Measurements from ENCODE around the gene PRMT7. TPM values are rescaled to one million over a fixed set of nuclear protein-coding genes. Genes with fewer than 3 reads are reported as not detected.
A peak's percentile ranks its signal among the peaks of the same experiment; 100 is the strongest.

PRMT7 gene
- total RNA-seq, 1 donor from 2014 or later, result 28.9 TPM

- no peak for ATAC-seq
- intact Hi-C loops (cut with DNase I), result loop anchor here (5.0 kb wide), 1 partner anchor 36 kb away; the partner anchor contains the start of gene SLC7A6
- DNase-seq (ENCODE audit: missing footprints), result no peak
Measured at GRCh38 chr16:68297908-68298307, 12.9 kb upstream of the PRMT7 start.

- intact Hi-C loops (cut with DNase I), result loop anchor here (5.0 kb wide), 1 partner anchor 36 kb away; the partner anchor contains the start of gene SLC7A6
- no peak for ATAC-seq
- DNase-seq (ENCODE audit: missing footprints), result no peak
Measured at GRCh38 chr16:68298312-68298711, 12.5 kb upstream of the PRMT7 start.

DNA sequence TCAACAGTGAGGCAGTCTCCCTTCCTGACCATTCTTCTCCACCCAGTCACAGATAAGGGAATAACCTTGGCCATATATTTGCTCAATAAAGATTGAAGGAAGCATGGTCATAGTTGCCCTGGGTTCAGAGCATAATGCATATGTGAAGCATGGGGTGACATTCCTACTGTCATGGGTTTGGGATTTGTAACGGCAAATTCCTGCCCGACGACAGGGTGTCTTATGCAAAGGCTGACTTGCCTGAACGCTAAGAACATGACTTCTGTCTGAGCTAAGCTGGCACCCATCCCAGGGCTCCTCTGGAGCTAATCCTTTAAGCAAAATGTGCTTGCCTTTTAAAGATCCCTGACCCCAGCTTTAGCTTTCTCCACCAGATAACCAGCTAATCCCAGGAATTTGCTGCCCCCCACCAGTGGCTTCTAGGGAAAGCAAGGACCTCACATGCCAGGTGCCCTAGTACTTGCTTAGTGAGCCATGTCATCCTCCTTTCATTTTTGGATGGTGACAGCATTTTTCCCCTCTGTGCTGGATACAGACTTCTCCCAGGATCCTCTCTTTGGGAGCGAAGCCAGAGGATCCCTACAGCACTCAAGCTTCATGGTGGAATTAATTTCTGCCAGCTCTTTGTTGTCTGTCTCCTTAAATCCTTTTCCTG, 11.8 kb upstream of the PRMT7 start:
- ATAC-seq, result peak; percentile 33
- intact Hi-C loops (cut with DNase I), result loop anchor here (5.0 kb wide), 1 partner anchor 37 kb away; the partner anchor contains the start of gene SLC7A6
- DNase-seq (ENCODE audit: missing footprints), result no peak

- intact Hi-C loops (cut with DNase I), result loop anchor here (5.0 kb wide), 1 partner anchor 38 kb away; the partner anchor contains the start of gene SLC7A6
- ATAC-seq (no peak), DNase-seq (ENCODE audit: missing footprints) (no peak)
Measured at GRCh38 chr16:68299571-68300453, 11.0 kb upstream of the PRMT7 start.

- intact Hi-C loops (cut with DNase I), result no loop called here
- ATAC-seq, result no peak
- no peak for DNase-seq (ENCODE audit: missing footprints)
Measured at GRCh38 chr16:68300734-68301459, 9.9 kb upstream of the PRMT7 start.

DNA sequence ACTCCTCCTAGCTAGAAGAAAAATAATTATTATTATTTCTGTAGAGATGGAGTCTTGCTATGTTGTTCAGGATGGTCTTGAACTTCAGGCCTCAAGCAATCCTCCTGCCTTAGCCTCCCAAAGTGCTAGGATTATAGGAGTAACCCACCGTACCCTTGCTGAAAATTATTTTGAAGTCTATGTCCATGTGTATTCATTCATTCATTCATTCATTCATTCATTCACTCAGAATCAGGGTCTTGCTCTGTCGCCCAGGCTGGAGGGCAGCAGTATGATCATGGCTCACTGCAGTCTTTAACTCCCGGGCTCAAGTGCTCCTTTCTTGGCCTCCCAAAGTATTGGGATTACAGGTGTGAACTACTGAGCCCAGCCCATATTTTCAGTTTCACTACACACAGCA, 4.2 kb upstream of the PRMT7 start:
- ATAC-seq, result no peak
- DNase-seq (ENCODE audit: missing footprints), result no peak
- intact Hi-C loops (cut with DNase I), result no loop called here

DNA sequence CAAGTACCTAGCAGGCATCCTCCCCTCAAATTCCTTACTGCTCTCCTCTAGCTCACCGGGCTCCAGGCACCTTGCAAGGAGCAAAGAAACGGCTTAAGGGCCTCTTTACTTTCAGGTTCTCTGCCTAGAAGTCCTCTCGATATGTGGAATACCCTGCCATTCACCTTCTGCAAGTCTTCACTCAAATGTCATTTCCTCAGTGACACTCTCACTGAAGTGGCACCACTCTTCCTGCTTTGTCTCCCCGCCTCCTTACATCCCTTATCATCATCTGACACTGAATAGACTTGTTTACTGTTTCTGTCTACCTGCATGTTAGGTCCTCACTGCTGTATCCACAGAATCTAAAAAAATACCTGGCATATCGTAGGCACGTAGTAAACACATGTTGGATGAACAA, 1.0 kb upstream of the PRMT7 start:
- DNase-seq (ENCODE audit: missing footprints), result no peak
- ATAC-seq, result no peak
- intact Hi-C loops (cut with DNase I), result loop anchor here (2.0 to 5.0 kb wide), 2 partner anchors 45 to 62 kb away; partner anchors contain the start of genes PLA2G15 and SLC7A6

- intact Hi-C loops (cut with DNase I), result loop anchor here (2.0 to 5.0 kb wide), 2 partner anchors 46 to 63 kb away; partner anchors contain the start of genes PLA2G15 and SLC7A6
- ATAC-seq (peak; percentile 29), DNase-seq (ENCODE audit: missing footprints) (peak; percentile 74)
Measured at GRCh38 chr16:68310437-68310773, 414 bp upstream of the PRMT7 start.

DNA sequence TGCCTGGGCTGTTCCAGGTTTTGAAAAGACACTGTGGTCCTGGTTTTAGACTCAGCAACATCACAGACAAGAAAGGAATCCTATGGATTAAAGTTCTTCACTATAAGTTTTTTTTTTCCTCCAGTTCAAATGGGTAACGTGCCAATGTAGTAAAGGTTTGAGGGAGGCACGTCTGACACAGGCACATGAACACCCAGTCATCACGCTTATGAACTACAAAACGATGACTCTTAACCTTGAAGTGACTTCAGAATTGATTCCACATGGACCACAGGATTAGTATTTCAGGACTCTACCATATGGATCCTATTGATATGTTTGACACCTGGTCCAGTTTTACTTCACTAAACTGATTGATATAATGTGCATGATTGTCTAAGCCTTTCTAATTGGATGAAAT, 2.3 kb downstream of the PRMT7 start:
- intact Hi-C loops (cut with DNase I), result loop anchor here (5.0 kb wide), 1 partner anchor 66 kb away; the partner anchor contains the start of gene PLA2G15
- DNase-seq (ENCODE audit: missing footprints), result no peak
- ATAC-seq, result no peak

- ATAC-seq (no peak), DNase-seq (ENCODE audit: missing footprints) (no peak)
- intact Hi-C loops (cut with DNase I), result no loop called here
Measured at GRCh38 chr16:68319185-68319908, 8.5 kb downstream of the PRMT7 start.

DNA sequence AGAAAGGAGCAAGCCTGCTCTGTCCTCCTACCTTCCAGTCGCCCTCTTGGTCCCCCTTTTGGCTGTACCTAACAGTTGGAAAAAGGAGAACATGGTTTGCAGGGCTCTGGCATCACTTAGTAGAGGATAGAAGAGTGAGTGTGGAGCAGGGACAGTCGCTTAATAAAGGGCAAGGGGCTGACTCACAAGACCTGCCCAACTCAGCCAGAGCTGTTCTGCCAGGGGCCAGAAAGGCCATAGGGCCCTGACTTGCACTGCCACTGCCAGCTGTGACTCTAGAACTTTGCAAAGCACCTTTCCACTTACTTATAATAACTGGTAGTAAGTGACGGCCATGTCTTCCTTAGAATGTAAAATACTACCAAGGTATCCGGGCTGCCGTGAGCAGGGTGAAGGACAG, 13.5 kb downstream of the PRMT7 start:
- DNase-seq (ENCODE audit: missing footprints), result no peak
- intact Hi-C loops (cut with DNase I), result no loop called here

GRCh38 chr16:68324780-68325357, 14.1 kb downstream of the PRMT7 start:
- ATAC-seq (no peak), DNase-seq (ENCODE audit: missing footprints) (no peak)
- intact Hi-C loops (cut with DNase I), result no loop called here

More for the DNA sequence above, 13.5 kb downstream of the PRMT7 start:
- no peak for ATAC-seq

- intact Hi-C loops (cut with DNase I), result loop anchor here (1.0 kb wide), 2 partner anchors 67 to 89 kb away; no protein-coding TSS in a partner anchor
- ATAC-seq, result peak; percentile 92
Measured at GRCh38 chr16:68328151-68328859, 17.5 kb downstream of the PRMT7 start.

GRCh38 chr16:68328860-68329390, 18.1 kb downstream of the PRMT7 start:
- intact Hi-C loops (cut with DNase I), result loop anchor here (1.0 kb wide), 2 partner anchors 68 to 90 kb away; no protein-coding TSS in a partner anchor
- DNase-seq (ENCODE audit: missing footprints) (no peak), ATAC-seq (no peak)

More at GRCh38 chr16:68328151-68328859, 17.5 kb downstream of the PRMT7 start:
- DNase-seq (ENCODE audit: missing footprints), result peak; percentile 88

DNA sequence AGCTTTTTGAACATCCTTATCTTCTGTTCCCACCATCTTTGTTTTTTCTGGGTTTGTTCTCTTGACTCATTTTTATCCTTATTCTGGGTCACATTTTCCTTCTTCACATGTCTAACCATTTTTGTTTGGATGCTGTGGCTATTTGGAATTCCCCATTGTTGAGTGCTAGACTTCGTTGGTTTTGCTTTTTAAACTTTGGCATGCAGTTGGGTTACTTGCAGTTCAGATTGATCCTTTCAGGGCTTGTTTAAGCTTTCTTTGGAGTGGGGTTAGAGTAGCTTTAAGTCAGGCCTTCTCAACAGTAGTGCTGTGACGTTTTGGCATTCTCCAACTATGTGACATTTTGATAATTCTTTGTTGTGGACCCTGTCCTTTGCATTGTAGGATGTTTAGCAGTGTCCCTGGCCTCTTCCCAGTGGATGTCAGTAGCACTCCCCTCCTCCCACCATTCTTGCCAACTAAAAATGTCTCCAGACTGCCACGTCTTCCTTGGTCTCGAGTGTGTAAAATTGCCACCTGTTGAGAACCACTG, 21.1 kb downstream of the PRMT7 start:
- no peak for DNase-seq (ENCODE audit: missing footprints)
- intact Hi-C loops (cut with DNase I), result no loop called here
- ATAC-seq, result no peak

GRCh38 chr16:68332411-68333121, 21.7 kb downstream of the PRMT7 start:
- intact Hi-C loops (cut with DNase I), result no loop called here
- no peak for DNase-seq (ENCODE audit: missing footprints)
- peak; percentile 56 for ATAC-seq

Measured in Right ventricle myocardium inferior (tissue), 1 donor.